NCI-H1105 (cell line): ENCODE measurements around the gene GLTP.
A peak's percentile ranks its signal among the peaks of the same experiment; 100 is the strongest.
"Not testable (repeated sequence)": the region's sequence is repeated elsewhere in the genome, so short reads cannot be mapped to it uniquely, and the experiment has no call there.

ENCODE experiments used
- DNase-seq: peaks from one replicate; lab custom pipeline; 2025; lab: John Stamatoyannopoulos, UW

GLTP gene

GRCh38 chr12:109902891-109903418, 22.6 kb upstream of the GLTP start:
- no peak for DNase-seq

- no peak for DNase-seq
These were observed 20.6 kb upstream of the GLTP start for GRCh38 chr12:109900752-109901580.

DNA sequence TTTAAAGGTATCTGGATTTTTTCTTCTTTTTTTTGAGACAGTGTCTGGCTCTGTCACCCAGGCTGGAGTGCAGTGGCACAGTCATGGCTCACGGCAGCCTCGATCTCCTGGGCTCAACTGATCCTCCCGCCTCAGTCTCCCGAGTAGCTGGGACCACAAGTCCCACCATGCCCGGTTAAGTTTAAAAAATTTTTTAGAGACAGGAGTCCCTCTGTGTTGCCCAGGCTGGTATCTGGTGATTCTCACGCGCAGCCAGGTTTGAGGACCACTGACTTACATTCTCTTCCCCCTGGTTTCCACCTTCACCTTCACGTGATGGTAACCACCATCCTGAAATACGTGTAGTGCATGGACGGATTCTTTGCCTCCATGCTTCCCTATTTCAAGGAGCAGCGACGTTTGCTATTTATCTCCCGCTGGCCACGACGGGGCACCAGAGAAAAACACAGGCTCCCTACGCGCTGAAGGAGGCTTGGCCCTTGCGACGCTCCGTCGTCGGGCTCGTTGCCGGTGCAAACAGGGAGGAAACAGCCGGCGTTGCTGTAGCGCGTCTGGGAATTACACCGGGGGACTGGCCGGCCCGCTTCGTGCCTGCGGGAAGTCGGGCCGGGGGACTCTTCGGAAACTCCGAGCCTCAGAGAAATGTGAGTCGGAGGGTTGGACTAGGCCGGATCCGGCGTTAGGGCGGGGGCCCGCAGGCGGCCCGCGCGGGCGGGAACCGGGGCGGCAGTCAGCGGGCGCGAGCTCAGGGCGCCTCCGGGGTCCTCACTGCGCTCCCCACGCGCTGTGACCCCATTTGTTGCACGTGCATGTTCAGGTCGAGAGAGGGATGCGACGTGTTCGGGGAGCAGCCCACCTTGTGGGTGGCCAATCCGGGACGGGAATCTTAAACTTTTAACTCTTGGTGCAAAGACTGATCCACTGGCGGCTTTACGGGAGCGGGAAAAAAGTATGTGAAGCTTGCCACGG, 19.7 kb upstream of the GLTP start, which contains the start of gene TCHP:
Gene TCHP (plus strand): TSS at position 492 of the 969 bp plus-strand sequence. CDS start 2,753 bp downstream, outside the sequence.
- peak; percentile 82 for DNase-seq

DNA sequence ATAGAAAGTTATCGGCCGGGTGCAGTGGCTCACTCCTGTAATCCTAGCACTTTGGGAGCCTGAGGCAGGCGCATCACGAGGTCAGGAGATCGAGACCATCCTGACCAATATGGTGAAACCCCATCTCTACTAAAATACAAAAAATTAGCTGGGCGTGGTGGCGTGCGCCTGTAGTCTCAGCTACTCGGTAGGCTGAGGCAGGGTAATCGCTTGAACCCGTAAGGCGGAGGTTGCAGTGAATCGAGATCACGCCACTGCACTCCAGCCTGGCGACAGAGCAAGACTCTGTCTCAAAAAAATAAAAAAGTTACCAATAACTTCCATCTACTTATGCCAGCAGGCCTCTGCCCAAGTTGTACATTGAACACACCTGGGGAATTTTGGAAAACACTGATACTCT, 19.0 kb upstream of the GLTP start:
- DNase-seq = not testable (repeated sequence)

GRCh38 chr12:109897029-109897428, 16.7 kb upstream of the GLTP start:
- DNase-seq = no peak

- no peak for DNase-seq
These were observed 15.8 kb upstream of the GLTP start for GRCh38 chr12:109896188-109896587.

- no peak for DNase-seq
These were observed 14.6 kb upstream of the GLTP start for GRCh38 chr12:109894939-109895338.

DNA sequence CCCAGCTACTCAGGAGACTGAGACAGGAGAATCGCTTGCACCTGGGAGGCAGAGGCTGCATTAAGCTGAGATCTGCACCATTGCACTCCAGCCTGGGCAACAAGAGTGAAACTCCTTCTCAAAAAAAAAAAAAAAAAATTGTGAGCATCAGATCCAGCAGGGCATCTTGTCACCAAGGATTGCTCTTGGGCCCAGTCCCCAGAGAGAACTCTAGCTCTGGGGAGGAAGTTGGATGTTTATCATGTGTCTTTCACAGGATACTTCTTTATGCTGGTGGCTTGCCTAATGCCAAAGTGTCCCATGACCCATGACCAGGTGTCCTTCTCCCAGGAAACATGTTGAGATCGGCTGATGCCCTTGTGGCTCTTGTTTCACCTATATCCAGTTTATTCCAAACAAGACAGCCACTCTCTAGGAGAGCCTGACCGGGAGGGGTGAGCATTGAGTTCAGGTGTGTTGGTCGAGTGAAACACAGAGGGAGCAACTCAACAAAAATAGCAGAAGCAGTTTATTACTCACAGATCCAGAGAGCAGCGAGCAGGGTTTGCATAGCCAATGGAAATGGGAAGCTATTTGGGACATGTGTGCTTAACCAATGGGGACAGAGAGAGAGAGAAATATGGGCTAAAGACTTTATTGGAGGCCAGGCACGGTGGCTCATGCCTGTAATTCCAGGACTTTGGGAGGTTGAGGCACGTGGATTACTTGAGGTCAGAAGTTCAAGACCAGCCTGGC, 13.1 kb upstream of the GLTP start:
- DNase-seq = no peak

- DNase-seq = no peak
These were observed 12.4 kb upstream of the GLTP start for GRCh38 chr12:109892748-109893147.

DNA sequence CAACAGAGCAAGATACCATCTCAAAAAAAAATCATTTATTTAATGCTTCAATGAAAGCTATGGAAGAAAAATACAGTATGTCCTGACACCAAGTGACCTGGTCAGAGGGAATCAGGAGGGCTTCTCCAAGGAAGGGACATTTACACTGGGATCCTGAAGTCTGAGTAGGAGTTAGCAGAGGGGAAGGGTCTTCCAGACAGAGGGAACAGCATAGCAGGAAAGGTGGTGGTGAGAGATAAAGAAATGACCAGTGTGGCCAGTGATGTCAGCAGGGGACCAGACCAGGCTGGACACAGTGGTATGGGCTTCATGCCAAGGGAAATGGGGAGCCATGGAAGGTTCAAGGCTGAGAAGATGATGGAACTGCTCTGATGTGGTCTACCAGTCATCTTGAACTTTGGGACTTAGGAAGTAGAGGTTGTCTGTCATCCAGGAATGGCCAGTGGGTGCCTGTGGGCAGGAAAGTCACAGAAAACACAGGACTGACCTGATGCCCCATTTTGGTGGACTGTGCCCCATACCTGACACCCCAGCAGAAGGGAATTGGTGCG, 11.9 kb upstream of the GLTP start:
- DNase-seq = no peak

GRCh38 chr12:109891731-109892130, 11.4 kb upstream of the GLTP start:
- DNase-seq = not testable (repeated sequence)

GRCh38 chr12:109890620-109891170, 10.4 kb upstream of the GLTP start:
- DNase-seq = no peak

GRCh38 chr12:109888179-109889020, 8.1 kb upstream of the GLTP start:
- no peak for DNase-seq

DNA sequence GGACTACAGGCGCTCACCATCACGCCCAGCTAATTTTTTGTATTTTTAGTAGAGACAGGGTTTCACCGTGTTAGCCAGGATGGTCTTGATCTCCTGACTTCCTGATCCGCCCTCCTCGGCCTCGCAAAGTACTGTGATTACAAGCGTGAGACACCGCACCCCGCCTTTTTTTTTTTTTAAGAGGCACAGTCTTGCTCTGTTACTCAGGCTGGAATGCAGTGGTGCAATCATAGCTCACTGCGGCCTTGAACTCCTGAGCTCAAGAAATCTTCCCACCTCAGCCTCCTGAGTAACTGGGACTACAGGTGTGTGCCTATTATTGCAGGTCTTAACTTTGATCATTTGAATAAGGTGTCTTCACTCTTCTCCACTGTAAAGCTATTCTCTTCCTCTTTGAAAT, 5.3 kb upstream of the GLTP start:
- no peak for DNase-seq

DNA sequence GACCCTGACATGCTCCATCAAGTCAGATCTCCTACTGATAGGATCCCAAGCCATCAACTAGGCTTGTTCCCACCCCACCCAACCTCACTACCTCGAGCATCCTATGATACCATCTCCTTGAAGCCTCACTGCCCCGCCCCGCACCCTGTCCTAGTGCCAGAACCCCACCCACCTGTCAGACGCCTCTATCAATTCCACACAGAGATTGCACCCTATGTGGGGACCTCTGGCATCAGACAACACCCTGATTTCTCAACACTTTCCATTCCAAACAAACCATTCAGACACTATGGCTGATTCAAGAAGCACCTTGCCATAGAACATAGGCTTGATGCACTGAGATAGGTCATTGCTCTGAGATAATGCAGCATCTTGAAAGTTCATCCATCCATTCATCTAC, 3.1 kb upstream of the GLTP start:
- no peak for DNase-seq

- no peak for DNase-seq
These were observed 1.4 kb upstream of the GLTP start for GRCh38 chr12:109881752-109882151.

DNA sequence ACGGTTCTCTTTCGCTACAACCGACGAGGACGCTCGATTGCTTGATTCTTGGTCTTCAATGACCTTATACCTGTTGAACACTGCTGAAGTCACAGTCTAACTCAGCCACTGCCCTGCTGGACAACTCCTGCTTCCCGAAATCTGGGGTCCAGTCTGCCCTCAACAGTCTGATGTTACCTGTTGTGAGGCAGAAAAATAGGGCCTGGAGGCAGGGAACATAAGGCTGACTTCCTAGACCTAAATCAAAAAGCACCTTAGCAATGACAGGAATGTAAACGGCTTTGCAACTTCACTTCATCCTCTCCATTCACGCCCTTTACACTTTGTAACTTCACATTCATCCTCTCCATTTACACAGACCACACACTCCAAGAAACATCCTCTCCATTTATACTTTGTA, 597 bp upstream of the GLTP start:
- DNase-seq = no peak

DNA sequence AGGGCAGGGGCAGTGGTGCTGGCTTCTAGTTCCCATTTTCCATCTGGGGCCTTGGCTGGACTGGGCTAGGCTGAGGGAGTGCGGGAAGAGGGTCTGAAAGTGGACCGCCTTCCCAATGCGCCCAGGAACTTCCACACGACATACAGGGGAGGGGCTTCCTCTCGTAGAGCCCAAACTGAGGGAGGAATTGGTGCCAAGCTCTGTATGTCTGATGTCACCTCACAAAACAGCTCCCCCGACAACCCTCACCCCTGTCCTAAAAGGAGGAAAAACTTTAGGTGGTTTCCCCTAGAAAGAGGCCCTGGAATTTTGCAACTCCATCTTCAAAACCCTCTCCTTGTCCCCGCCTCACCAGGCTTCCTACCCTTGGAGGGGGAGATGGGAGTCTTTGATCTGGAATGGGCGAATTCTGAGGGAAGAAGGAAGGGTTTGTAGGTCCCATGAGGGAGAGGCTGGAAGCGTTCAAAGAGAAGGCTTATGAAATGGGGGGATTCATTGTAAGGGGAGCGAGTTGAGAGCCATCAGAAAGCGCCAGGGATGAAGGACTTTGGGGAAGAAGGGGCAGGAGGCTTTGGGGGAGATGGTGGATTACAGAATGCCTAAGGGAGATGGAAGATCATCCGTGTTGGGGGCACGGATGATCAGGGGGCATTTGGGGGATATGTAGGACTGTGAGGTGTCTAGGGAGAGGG, 844 bp downstream of the GLTP start:
- no peak for DNase-seq

- no peak for DNase-seq
These were observed 1.6 kb downstream of the GLTP start for GRCh38 chr12:109878749-109879148.

DNA sequence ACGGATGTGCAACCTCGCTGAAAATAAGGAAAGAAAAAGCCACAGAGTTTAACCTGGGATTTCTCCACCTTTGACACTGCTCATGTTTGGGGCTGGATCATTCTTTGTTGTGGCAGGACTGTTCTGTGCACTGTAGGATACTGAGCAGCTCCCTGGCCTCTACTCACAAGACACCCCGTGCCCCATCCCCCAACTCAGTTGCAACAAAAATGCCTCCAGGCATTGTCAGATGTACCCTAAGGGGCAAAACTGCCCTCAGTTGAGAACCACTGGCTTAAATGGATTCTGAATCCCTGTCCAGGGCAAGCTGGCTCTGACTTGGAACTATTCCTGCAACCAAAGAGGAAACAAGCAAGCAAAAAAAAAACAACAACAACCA, 2.1 kb downstream of the GLTP start:
- DNase-seq = no peak
